Prostate gland (tissue), 2 donors: ENCODE measurements around the gene USP22. TPM values are rescaled to one million over a fixed set of nuclear protein-coding genes. Genes with fewer than 3 reads are reported as not detected.

ENCODE experiments used
- DNase-seq: peaks from one replicate; pipeline ENCODE4 v3.0.0-alpha.2; 2019; ENCODE audit warnings: low spot score
- H3K27ac ChIP-seq, 2 donors: fragments of 200-600 bp; sonication (generic); 2 replicates each; pipeline ENCODE4 v1.5.1; 2017 to 2019
- H3K27me3 ChIP-seq: fragments of 200-600 bp; sonication (generic); replicated peaks from 2 replicates; pipeline ENCODE4 v1.5.1; 2019; ENCODE audit not compliant: insufficient read depth
- H3K36me3 ChIP-seq, 2 donors: fragments of 200-600 bp; sonication (generic); 1 replicate in 1 of 2; 2 replicates in 1 of 2; pipeline versions ENCODE4 v1.5.1 to v1.8.1; 2017 to 2019
- H3K4me1 ChIP-seq: fragments of 200-600 bp; sonication (generic); replicated peaks from 2 replicates; pipeline ENCODE4 v1.5.1; 2019
- H3K4me3 ChIP-seq, 2 donors: fragments of 200-600 bp; sonication (generic); 2 replicates each; pipeline ENCODE4 v1.5.1; 2017 to 2019
- H3K9me3 ChIP-seq: fragments of 200-600 bp; sonication (generic); 2 replicates; pipeline ENCODE4 v1.5.1; 2017
- POLR2A ChIP-seq: fragments of 450-650 bp; IDR thresholded peaks from one replicate; pipeline ENCODE4 v1.6.1; 2016; ENCODE audit warnings: antibody characterized with exemption, mild to moderate bottlenecking
- POLR2AphosphoS5 ChIP-seq: sonication (generic); formaldehyde crosslinking; IDR thresholded peaks from one replicate; pipeline ENCODE4 v1.6.1; 2017; ENCODE audit warnings: antibody characterized with exemption
- WGBS: methylation state at CpG from one replicate; pipeline ENCODE4 v1.1.5; 2018; 5-methylcytosine and 5-hydroxymethylcytosine counted together
- intact Hi-C: fragments of 100-400 bp; cut with DNase I; formaldehyde crosslinking; loops from one replicate; pipeline ENCODE4 v1.14.2; 2022
- total RNA-seq, 2 donors: library from RNA; depleted of rRNA; stranded (reverse); fragments of >200 nt; gene quantifications; one replicate each; pipeline ENCODE4 v1.1.0, GENCODE V29; 2016
- TF ChIP-seq, protein P1 (sequence below), 4 experiments: fragments of 200-600 bp in 2 of 4; fragments of 450-650 bp in 2 of 4; sonication (generic) in 2 of 4; IDR thresholded peaks; 1 replicate in 3 of 4; 2 replicates in 1 of 4; pipeline ENCODE4 v1.5.1; 2016 to 2019; ENCODE audit warnings: antibody characterized with exemption in 4 of 4, mild to moderate bottlenecking in 2 of 4, moderate library complexity in 2 of 4

The USP22 gene
- total RNA-seq, 2 donors from 2014 or later = 133 to 242 TPM

DNA sequence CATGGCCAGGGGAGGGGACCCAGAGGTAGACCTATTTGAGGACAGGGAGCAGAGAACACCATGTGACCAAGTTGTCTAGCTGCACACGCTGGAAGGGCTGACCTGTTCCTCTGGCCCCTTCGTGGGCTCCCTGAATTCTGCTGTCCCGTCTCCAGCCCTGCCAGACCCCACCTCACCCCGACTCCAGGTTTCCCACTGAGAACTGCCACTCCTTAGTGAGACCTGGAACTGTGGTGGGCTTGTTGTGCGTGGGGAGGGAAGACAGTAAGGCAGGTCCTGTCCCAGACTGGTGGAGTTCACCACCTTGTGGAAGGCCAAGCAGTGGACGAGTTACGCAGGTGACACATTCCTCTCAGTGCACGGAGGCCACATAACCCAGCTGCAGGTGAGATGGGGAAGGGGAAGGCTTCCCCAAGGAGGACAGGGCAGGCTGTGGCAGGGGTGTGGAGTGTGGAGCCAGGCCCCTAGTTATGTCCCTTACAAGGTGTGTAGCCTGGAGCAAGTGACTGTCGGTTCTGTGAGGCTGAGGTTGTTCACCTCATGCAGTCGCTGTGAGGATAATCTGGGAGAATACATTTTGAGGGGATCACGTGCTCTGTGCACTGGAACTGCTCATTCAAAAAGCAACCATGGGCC lies 54.7 kb downstream of the USP22 start:
- Histone ChIP-seq H3K27me3 (no peaks in the 10 kb centered on the region), H3K4me1 (no peaks in the 10 kb centered on the region), H3K4me3 (no peak overlapping the region), H3K9me3 (no peaks in the 10 kb centered on the region), H3K27ac (no peak overlapping the region), H3K36me3 (no peaks in the 10 kb centered on the region)
- TF ChIP-seq POLR2A = no peak
- TF ChIP-seq, protein P1, sequence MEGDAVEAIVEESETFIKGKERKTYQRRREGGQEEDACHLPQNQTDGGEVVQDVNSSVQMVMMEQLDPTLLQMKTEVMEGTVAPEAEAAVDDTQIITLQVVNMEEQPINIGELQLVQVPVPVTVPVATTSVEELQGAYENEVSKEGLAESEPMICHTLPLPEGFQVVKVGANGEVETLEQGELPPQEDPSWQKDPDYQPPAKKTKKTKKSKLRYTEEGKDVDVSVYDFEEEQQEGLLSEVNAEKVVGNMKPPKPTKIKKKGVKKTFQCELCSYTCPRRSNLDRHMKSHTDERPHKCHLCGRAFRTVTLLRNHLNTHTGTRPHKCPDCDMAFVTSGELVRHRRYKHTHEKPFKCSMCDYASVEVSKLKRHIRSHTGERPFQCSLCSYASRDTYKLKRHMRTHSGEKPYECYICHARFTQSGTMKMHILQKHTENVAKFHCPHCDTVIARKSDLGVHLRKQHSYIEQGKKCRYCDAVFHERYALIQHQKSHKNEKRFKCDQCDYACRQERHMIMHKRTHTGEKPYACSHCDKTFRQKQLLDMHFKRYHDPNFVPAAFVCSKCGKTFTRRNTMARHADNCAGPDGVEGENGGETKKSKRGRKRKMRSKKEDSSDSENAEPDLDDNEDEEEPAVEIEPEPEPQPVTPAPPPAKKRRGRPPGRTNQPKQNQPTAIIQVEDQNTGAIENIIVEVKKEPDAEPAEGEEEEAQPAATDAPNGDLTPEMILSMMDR (IDR thresholded peaks at IDR 0.05) = no peak
- TF ChIP-seq POLR2AphosphoS5 = no peak
- intact Hi-C loops = no loop called here
- DNase-seq = no peak
- 90% methylated on average over 11 of the region's 11 CpGs for WGBS

DNA sequence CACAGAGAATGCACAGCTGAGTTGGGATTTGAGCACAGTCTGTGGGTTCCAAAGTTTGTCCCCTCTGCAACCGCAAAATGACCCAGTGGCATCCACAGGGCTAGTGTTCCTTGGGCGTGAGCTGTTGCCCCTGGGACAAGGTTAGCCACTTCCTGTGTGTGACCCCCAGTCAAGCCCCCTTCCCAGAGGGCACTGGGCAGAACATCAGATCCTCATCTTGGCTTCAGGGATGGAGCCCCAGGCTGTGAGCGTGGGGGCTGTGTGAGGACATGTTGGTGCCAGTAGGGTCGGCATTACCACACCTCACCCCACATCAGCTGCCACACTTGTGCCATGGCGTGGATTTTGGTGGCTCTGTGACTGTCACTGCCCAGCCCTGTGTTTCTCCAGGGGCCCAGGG lies 55.3 kb downstream of the USP22 start:
- no peaks in the 10 kb centered on the region for H3K4me1 ChIP-seq
- H3K27ac ChIP-seq = no peak overlapping the region
- 93% methylated on average over 4 of the region's 5 CpGs for WGBS
- H3K36me3 ChIP-seq = no peaks in the 10 kb centered on the region
- no peaks in the 10 kb centered on the region for H3K9me3 ChIP-seq
- TF ChIP-seq, protein P1 (IDR thresholded peaks at IDR 0.05) = no peak
- no peak for TF ChIP-seq POLR2AphosphoS5
- TF ChIP-seq POLR2A = no peak
- no peak overlapping the region for H3K4me3 ChIP-seq
- no peaks in the 10 kb centered on the region for H3K27me3 ChIP-seq
- intact Hi-C loops = no loop called here
- DNase-seq = no peak

DNA sequence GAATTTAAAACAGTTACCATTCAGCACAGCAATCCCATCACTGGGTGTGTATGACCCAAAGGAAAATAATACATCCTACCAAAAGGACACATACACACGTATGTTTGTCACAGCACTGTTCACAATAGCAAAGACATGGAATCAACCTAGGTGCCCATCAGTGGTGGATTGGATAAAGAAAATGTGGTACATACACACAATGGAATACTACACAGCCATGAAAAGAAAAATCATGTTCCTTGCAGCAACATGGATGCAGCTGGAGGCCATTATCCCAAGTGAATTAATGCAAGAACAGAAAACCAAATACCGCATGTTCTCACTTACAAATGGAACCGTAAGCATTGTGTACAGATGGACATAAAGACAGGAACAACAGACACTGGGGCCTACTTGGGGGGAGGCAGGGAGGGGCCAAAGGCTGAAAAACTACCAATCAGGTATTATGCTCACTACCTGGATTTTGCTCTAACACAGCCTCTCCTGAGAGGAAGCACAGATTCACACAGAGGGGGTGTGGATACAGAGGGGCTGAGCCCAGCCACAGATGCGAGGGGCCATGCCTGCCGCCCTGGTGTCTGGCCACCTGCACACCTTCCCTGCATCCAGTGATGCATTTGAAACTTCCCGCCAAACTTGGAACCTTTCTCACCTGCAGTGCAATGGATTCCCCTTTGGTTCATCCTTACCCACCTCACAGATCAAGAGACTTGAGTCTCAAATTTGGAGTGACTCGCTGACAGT lies 55.9 kb downstream of the USP22 start:
- Histone ChIP-seq H3K9me3 (no peaks in the 10 kb centered on the region), H3K27me3 (no peaks in the 10 kb centered on the region), H3K4me3 (no peak overlapping the region), H3K4me1 (no peaks in the 10 kb centered on the region), H3K27ac (no peak overlapping the region), H3K36me3 (no peaks in the 10 kb centered on the region)
- intact Hi-C loops = no loop called here
- no peak for TF ChIP-seq POLR2AphosphoS5
- TF ChIP-seq POLR2A = no peak
- TF ChIP-seq, protein P1 (IDR thresholded peaks at IDR 0.05) = no peak
- DNase-seq = no peak
- 92% methylated on average over 7 of the region's 7 CpGs for WGBS

DNA sequence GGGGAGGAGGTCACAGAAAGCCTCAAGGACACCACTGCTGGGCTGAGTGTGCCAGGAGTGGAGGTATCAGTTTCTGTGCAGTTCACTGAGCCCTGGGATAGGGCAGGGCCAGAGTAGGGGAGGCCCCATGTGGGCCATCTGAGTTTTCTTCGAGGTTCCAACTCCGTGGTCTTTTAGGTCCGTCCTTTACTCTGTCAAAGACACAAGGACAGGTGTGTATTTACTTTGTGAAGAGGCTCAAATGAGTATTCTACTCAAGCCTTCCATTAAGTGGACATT lies 59.5 kb downstream of the USP22 start:
- no peaks in the 10 kb centered on the region for H3K36me3 ChIP-seq
- H3K27ac ChIP-seq = no peak overlapping the region
- no peaks in the 10 kb centered on the region for H3K4me1 ChIP-seq
- intact Hi-C loops = no loop called here
- DNase-seq = no peak
- no peaks in the 10 kb centered on the region for H3K27me3 ChIP-seq
- no peaks in the 10 kb centered on the region for H3K9me3 ChIP-seq
- no peak for TF ChIP-seq POLR2AphosphoS5
- TF ChIP-seq, protein P1 (IDR thresholded peaks at IDR 0.05) = no peak
- H3K4me3 ChIP-seq = no peak overlapping the region
- WGBS = 94% methylated on average over 3 of the region's 3 CpGs
